GM23338 (cell line): Measurements from ENCODE around the gene PRDM5. TPM values are rescaled to one million over a fixed set of nuclear protein-coding genes. Genes with fewer than 3 reads are reported as not detected.
A peak's percentile ranks its signal among the peaks of the same experiment; 100 is the strongest.

Experiments used
- ATAC-seq: fragments of 200-7000 bp; cut with Tn5 transposase; 3 replicates; pipeline ENCODE4 v1.9.1; 2020
- DNase-seq: peaks from one replicate; pipeline ENCODE4 v3.0.0-alpha.2; 2015; ENCODE audit warnings: low spot score
- H2AFZ ChIP-seq: fragments of 200-600 bp; sonication (generic); 2 replicates; pipeline ENCODE4 v1.8.0; 2016; ENCODE audit warnings: antibody characterized with exemption, mild to moderate bottlenecking, moderate library complexity
- H3F3A ChIP-seq: fragments of 200-600 bp; sonication (generic); replicated peaks from 2 replicates; pipeline ENCODE4 v1.8.0; 2017; ENCODE audit warnings: antibody characterized with exemption, mixed run types, low read depth
- H3K27ac ChIP-seq: fragments of 200-600 bp; sonication (generic); 2 replicates; pipeline ENCODE4 v1.6.1; 2016; ENCODE audit warnings: low read depth
- H3K27me3 ChIP-seq: fragments of 200-600 bp; sonication (generic); 2 replicates; pipeline ENCODE4 v1.8.0; 2016; ENCODE audit warnings: mild to moderate bottlenecking, mixed run types, moderate library complexity; ENCODE audit not compliant: insufficient read depth
- H3K36me3 ChIP-seq: fragments of 200-600 bp; sonication (generic); 2 replicates; pipeline ENCODE4 v1.8.0; 2016; ENCODE audit warnings: mild to moderate bottlenecking; ENCODE audit not compliant: insufficient read depth
- H3K4me1 ChIP-seq: fragments of 200-600 bp; sonication (generic); 2 replicates; pipeline ENCODE4 v1.8.0; 2016; ENCODE audit warnings: mild to moderate bottlenecking, moderate library complexity; ENCODE audit not compliant: insufficient read depth
- H3K4me2 ChIP-seq: fragments of 200-600 bp; sonication (generic); 2 replicates; pipeline ENCODE4 v1.7.1; 2017; ENCODE audit warnings: mixed run types
- H3K4me3 ChIP-seq: fragments of 200-600 bp; sonication (generic); 2 replicates; pipeline ENCODE4 v1.6.1; 2016; ENCODE audit warnings: mixed run types
- H3K79me2 ChIP-seq: fragments of 200-600 bp; sonication (generic); replicated peaks from 2 replicates; pipeline ENCODE4 v1.8.0; 2017; ENCODE audit warnings: mild to moderate bottlenecking; ENCODE audit not compliant: insufficient read depth
- H3K9me2 ChIP-seq: fragments of 200-600 bp; sonication (generic); 2 replicates; pipeline ENCODE4 v1.8.0; 2017; ENCODE audit not compliant: insufficient read depth
- H4K20me1 ChIP-seq: fragments of 200-600 bp; sonication (generic); replicated peaks from 2 replicates; pipeline ENCODE4 v1.8.0; 2017; ENCODE audit warnings: mild to moderate bottlenecking; ENCODE audit not compliant: insufficient read depth
- H3K27ac Mint-ChIP-seq: 2 replicates; pipeline ENCODE4 v1.8.0; 2020; ENCODE audit warnings: inconsistent platforms, mild to moderate bottlenecking, moderate library complexity, mixed read lengths
- H3K27me3 Mint-ChIP-seq: 3 replicates; pipeline ENCODE4 v1.8.0; 2022; ENCODE audit warnings: low read depth, mild to moderate bottlenecking, moderate library complexity, mixed read lengths, inconsistent platforms; ENCODE audit not compliant: insufficient read depth, poor library complexity
- H3K36me3 Mint-ChIP-seq: 3 replicates; pipeline ENCODE4 v1.8.0; 2021; ENCODE audit warnings: low read depth, mild to moderate bottlenecking, inconsistent platforms, moderate library complexity, mixed read lengths
- H3K4me1 Mint-ChIP-seq: 3 replicates; pipeline ENCODE4 v1.8.0; 2020; ENCODE audit warnings: mild to moderate bottlenecking, inconsistent platforms, mixed read lengths
- H3K4me3 Mint-ChIP-seq: 3 replicates; pipeline ENCODE4 v1.8.0; 2021; ENCODE audit warnings: moderate library complexity, mild to moderate bottlenecking, inconsistent platforms, mixed read lengths
- H3K9me3 Mint-ChIP-seq: 3 replicates; pipeline ENCODE4 v1.8.0; 2020; ENCODE audit warnings: moderate library complexity, mild to moderate bottlenecking, inconsistent platforms, mixed read lengths
- CTCF ChIP-seq, 2 experiments: fragments of 200-600 bp in 1 of 2; sonication (generic) in 1 of 2; conservative IDR thresholded peaks; 2 replicates each; pipeline versions ENCODE4 v1.5.1 to v1.6.1; 2016 to 2017; ENCODE audit warnings: antibody characterized with exemption in 2 of 2, low read depth in 2 of 2, mild to moderate bottlenecking in 2 of 2, moderate library complexity in 1 of 2
- ETS1 ChIP-seq: IDR thresholded peaks from 2 replicates; pipeline ENCODE4 v1.6.1; 2016; ENCODE audit warnings: antibody characterized with exemption
- EZH2 ChIP-seq: fragments of 200-600 bp; sonication (generic); IDR thresholded peaks from one replicate; pipeline ENCODE4 v1.8.0; 2017; ENCODE audit warnings: antibody characterized with exemption, mild to moderate bottlenecking, low read depth; ENCODE audit not compliant: unreplicated experiment
- JUNB ChIP-seq: IDR thresholded peaks from one replicate; pipeline ENCODE4 v1.6.1; 2016; ENCODE audit warnings: antibody characterized with exemption; ENCODE audit not compliant: unreplicated experiment
- POLR2AphosphoS5 ChIP-seq: IDR thresholded peaks from 2 replicates; pipeline ENCODE4 v1.6.1; 2016; ENCODE audit warnings: antibody characterized with exemption, low read depth
- STAT1 ChIP-seq: IDR thresholded peaks from one replicate; pipeline ENCODE4 v1.6.1; 2016; ENCODE audit warnings: antibody characterized with exemption; ENCODE audit not compliant: unreplicated experiment
- ZNF462 ChIP-seq: fragments of 250-450 bp; sonication (Bioruptor Pico); IDR thresholded peaks from 2 replicates; pipeline ENCODE4 v1.5.0; 2020; ENCODE audit warnings: mild to moderate bottlenecking, moderate library complexity
- polyA plus RNA-seq: library from polyadenylated mRNA; unstranded; fragments of >200 nt; fragmentation: Nextera tagmentation; extraction: Ambion mirVana; gene quantifications from 2 replicates; pipeline ENCODE4 v1.2.1, GENCODE V29; 2016
- total RNA-seq: library from RNA; depleted of rRNA; stranded (reverse); fragments of >200 nt; shearing (Covaris generic); gene quantifications from 2 replicates; pipeline ENCODE4 v1.2.3, GENCODE V29; 2014

The PRDM5 gene
- total and polyA plus RNA-seq, 2 experiments from 2014 or later = 11.2 to 40.4 TPM

- H3K36me3 Mint-ChIP-seq = no peaks in the 10 kb centered on the region
- no peaks in the 10 kb centered on the region for H3K9me3 Mint-ChIP-seq
- H3K4me3 Mint-ChIP-seq = no peak overlapping the region
- Histone ChIP-seq H2AFZ (no peak overlapping the region), H3K4me2 (no peak overlapping the region), H3K27ac (no peak overlapping the region), H3K36me3 (no peaks in the 10 kb centered on the region), H3K79me2 (peaks cover 4% of the 10 kb centered on the region; the same call in 1 of the 2 replicates), H3K4me1 (peaks cover 9% of the 10 kb centered on the region), H3K4me3 (no peak overlapping the region), H3K9me2 (no peaks in the 10 kb centered on the region), H3K27me3 (no peaks in the 10 kb centered on the region), H4K20me1 (no peaks in the 10 kb centered on the region), H3F3A (no peaks in the 10 kb centered on the region)
- no peak for DNase-seq
- TF ChIP-seq ZNF462 (CRISPR knock-in tag) = no peak
- TF ChIP-seq POLR2AphosphoS5 = no peak
- no peak for TF ChIP-seq JUNB
- TF ChIP-seq CTCF (conservative IDR thresholded peaks at IDR 0.05; ENCODE audit: low read depth in 2 of 2) = no peak
- no peak for TF ChIP-seq ETS1
- TF ChIP-seq STAT1 = no peak
- no peak for TF ChIP-seq EZH2
- peak; percentile 36; the same call in 2 of the 3 replicates for ATAC-seq
- H3K27ac Mint-ChIP-seq = peak overlapping the region; percentile 34; the same call in 1 of the 2 replicates
- no peaks in the 10 kb centered on the region for H3K27me3 Mint-ChIP-seq
- peaks cover 18% of the 10 kb centered on the region for H3K4me1 Mint-ChIP-seq
Observed at GRCh38 chr4:120821977-120822376, 100.5 kb downstream of the PRDM5 start.
